ENCODE results near the gene ATP6V1C2. TPM values are rescaled to one million over a fixed set of nuclear protein-coding genes. Genes with fewer than 3 reads are reported as not detected.
"Not testable (repeated sequence)": the region's sequence is repeated elsewhere in the genome, so short reads cannot be mapped to it uniquely, and the experiment has no call there.

ATP6V1C2 gene
- total and polyA plus RNA-seq, 8 donors, result 0.06 to 2.0 (median 0.34) TPM; not detected in 1

DNA sequence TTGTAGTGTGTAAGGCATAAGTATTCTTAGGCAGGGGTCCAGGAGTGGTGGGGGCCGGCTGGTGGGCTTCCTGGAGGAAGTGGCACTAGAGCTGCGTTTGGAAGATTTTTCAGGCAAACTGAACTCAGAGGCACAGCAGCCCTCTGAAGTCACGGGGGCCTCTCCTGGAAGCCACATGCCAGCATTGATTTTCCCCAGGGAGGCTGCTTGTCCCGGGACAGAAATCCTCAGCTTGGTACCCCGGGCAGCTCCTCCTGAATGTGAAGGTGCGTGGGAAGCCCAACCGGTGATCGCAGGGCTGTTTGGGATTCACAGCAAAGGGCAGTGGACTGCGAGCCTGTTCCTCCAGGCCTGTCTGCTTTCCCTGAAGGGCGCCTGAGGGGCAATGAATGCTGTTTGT, 92.7 kb downstream of the ATP6V1C2 start:
- Histone ChIP-seq H3K4me1 (peaks cover 0 to 19% (median 9%) of the 10 kb centered on the region in 3 donors), H3K36me3 (no peaks in the 10 kb centered on the region), H3K4me3 (no peak overlapping the region), H3K27ac (no peak overlapping the region), H3K9me3 (no peaks in the 10 kb centered on the region), H3K27me3 (no peaks in the 10 kb centered on the region)
- DNase-seq, result no peak
- intact Hi-C loops (cut with DNase I), result no loop called here
- no peak for ATAC-seq
- FAIRE-seq, result no peak
- 45 to 65% methylated on average over 10 of the region's 10 CpGs for WGBS, 2 donors
- TF ChIP-seq, protein P1, sequence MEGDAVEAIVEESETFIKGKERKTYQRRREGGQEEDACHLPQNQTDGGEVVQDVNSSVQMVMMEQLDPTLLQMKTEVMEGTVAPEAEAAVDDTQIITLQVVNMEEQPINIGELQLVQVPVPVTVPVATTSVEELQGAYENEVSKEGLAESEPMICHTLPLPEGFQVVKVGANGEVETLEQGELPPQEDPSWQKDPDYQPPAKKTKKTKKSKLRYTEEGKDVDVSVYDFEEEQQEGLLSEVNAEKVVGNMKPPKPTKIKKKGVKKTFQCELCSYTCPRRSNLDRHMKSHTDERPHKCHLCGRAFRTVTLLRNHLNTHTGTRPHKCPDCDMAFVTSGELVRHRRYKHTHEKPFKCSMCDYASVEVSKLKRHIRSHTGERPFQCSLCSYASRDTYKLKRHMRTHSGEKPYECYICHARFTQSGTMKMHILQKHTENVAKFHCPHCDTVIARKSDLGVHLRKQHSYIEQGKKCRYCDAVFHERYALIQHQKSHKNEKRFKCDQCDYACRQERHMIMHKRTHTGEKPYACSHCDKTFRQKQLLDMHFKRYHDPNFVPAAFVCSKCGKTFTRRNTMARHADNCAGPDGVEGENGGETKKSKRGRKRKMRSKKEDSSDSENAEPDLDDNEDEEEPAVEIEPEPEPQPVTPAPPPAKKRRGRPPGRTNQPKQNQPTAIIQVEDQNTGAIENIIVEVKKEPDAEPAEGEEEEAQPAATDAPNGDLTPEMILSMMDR (IDR thresholded peaks at IDR 0.05), result no peak

DNA sequence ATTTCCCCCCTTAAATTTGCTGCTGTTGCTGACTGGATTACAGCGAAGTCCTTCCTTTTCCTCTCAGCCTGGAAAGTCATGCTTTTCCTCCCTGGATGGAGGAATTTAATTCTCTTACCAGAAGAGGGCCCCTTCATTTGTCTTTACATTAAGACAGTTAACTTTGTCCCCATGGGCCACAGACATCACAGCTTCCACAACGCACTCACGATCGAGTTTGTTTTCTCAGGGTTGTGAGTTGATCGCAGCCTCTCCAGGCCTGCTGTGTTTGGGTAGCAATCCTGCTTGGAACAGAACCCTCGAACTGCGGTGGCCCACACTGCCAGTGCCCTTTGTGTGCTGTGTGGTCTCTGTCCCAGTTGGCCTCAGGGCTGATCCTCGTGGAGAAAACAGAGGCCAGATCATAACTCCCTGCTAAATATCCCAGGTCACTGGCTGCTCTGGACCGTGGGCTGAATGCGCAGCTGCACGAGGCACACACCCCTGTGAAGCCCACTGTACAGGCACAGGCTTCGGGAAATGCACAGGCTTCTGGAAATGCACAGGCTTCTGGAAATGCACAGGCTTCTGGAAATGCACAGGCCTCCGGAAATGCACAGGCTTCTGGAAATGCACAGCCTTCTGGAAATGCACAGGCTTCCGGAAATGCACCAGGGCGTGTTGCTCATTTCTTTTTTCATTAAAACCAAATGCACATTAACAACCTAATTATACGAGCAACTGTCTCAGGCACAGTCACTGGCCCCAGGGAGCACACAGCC, 93.3 kb downstream of the ATP6V1C2 start:
- no peak for DNase-seq
- Histone ChIP-seq H3K36me3 (no peaks in the 10 kb centered on the region), H3K9me3 (no peaks in the 10 kb centered on the region), H3K27ac (no peak overlapping the region), H3K4me1 (peaks cover 0 to 12% (median 9%) of the 10 kb centered on the region in 3 donors), H3K4me3 (no peak overlapping the region), H3K27me3 (no peaks in the 10 kb centered on the region)
- intact Hi-C loops (cut with DNase I), result no loop called here
- 74 to 75% methylated on average over 16 of the region's 16 CpGs for WGBS, 2 donors
- ATAC-seq, result no peak
- TF ChIP-seq, protein P1 (IDR thresholded peaks at IDR 0.05), result no peak
- no peak for FAIRE-seq

DNA sequence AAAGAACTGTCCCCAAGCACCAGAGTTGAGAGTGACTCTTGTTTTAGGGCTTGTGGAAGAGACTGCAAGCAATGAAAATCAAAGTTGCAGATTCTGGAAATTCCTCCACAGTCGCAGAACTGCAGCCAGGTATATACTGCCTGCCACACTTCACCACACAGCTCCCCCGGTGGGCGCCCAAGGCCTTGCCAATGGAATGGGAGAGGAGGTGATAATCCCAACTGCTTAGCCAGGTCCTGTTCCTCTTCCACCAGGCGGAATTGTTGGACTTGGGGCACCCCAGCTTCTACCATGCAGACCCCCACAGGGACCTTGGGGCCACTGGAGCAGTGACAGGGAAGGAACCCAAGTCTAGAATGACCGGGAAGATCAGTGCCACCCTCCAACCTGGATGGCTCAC, 96.0 kb downstream of the ATP6V1C2 start:
- Histone ChIP-seq H3K4me1 (peaks cover 0 to 3% (median 0%) of the 10 kb centered on the region in 3 donors), H3K4me3 (no peak overlapping the region), H3K36me3 (no peaks in the 10 kb centered on the region), H3K27me3 (no peaks in the 10 kb centered on the region), H3K27ac (no peak overlapping the region), H3K9me3 (no peaks in the 10 kb centered on the region)
- no peak for ATAC-seq
- intact Hi-C loops (cut with DNase I), result no loop called here
- DNase-seq, result no peak
- WGBS, 2 donors, result 55 to 56% methylated on average over 5 of the region's 5 CpGs
- FAIRE-seq, result no peak
- TF ChIP-seq, protein P1 (IDR thresholded peaks at IDR 0.05), result no peak

DNA sequence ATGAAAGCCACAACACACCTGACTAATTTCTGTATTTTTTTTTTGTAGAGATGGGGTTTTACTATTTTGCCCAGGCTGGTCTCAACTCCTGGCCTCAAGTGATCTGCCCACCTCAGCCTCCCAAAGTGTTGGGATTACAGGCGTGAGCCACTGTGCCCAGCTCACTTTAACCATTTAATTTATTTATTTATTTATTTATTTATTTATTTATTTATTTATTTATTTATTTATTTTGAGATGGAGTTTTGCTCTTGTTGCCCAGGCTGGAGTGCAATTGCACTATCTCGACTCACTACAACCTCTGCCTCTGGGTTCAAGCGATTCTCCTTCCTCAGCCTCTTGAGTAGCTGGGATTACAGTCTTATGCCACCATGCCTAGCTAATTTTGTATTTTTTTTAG, 96.9 kb downstream of the ATP6V1C2 start:
- H3K4me3 ChIP-seq; DNase-seq; intact Hi-C loops (cut with DNase I); H3K9me3 ChIP-seq; H3K27ac ChIP-seq; H3K27me3 ChIP-seq; H3K36me3 ChIP-seq; ATAC-seq; FAIRE-seq; H3K4me1 ChIP-seq: not testable (repeated sequence)
- WGBS, 2 donors, result 94 to 98% methylated on average over 3 of the region's 3 CpGs

DNA sequence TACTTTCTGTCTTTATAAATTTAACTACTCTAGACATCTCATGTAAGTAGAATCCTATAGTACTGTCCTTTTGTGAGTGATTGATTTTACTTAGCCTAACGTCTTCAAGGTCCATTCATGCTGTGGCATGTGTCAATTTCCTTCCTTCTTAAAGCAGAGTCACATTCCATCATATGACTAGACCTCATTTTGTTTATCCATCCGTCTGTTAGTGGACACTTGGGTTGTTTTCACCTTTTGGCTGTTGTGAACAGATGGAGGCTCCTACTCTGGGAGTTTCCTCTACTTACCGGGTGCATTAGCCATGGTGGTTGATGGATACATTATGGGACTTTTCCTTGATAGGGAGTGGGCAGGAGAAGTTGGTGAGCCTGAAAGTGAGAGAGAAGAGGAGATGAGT, 97.6 kb downstream of the ATP6V1C2 start:
- Histone ChIP-seq H3K36me3 (no peaks in the 10 kb centered on the region), H3K27me3 (no peaks in the 10 kb centered on the region), H3K4me3 (no peak overlapping the region), H3K27ac (no peak overlapping the region), H3K9me3 (no peaks in the 10 kb centered on the region), H3K4me1 (peaks cover 0 to 3% (median 0%) of the 10 kb centered on the region in 3 donors)
- WGBS, 2 donors, result 78 to 86% methylated on average over 3 of the region's 3 CpGs
- ATAC-seq, result no peak
- DNase-seq, result no peak
- intact Hi-C loops (cut with DNase I), result no loop called here
- no peak for FAIRE-seq
- TF ChIP-seq, protein P1 (IDR thresholded peaks at IDR 0.05), result no peak
